Stimulated activated CD8-positive, alpha-beta memory T cell treated with anti-CD3 and anti-CD28 coated beads, Interleukin-4, amount 100 ng/mL, for 48 hours (primary cell): ENCODE results near the gene PTPRZ1.

Source experiments
- DNase-seq: peaks from one replicate; pipeline ENCODE4 v3.0.0-alpha.2; 2020

The PTPRZ1 gene

DNA sequence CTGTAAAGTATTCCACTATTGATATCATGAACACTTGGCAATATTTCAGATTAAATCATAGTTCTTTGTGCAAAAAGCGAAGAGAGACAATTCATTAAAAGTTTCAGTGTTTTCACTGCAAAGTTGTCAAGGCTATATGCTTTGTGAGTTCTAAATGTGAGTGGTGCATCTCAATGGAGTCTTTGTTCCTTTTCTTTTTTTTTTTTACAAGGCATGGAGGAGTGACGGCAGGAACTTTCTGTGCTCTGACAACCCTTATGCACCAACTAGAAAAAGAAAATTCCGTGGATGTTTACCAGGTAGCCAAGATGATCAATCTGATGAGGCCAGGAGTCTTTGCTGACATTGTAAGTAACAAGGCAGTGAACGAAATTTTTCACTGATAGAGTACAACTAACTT, 186.6 kb downstream of the PTPRZ1 start:
- no peak for DNase-seq

DNA sequence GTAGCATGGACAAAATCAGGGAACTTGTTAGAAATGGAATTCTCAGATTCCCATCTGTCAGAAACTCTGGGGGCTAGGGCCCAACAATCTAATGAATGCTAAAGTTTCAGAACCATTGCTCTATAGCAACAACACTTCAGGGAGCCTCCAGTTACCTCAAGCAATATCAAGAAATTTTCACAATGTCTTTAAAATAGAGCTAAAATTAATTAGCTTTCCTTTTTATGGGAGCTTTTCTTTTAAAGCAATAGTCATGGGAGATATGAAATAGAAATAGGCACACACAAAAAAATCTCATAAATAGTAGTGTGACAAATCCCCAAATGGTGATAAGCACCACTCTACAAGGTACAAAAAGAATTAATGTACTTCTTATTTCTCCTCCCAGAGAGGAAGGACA, 190.2 kb downstream of the PTPRZ1 start:
- DNase-seq, result no peak

DNA sequence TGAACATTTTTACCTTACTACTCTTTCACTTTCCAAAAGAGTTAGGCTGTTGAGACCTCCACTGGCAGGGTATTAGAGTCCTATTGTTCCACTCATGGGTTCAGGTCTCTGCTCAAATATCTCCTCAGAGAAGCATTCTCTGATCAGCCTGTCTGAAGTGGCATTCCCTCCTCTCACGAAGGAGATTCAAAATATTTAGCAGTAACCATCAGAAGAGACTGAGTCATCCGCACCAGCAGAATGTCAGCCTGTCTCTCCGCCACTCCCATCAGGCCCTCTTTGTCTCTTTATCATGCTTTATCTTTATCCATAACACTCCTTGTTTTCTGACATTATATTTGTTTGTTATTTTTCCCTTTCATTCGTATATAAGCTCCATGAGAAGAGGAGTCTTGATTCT, 192.0 kb downstream of the PTPRZ1 start:
- no peak for DNase-seq

DNA sequence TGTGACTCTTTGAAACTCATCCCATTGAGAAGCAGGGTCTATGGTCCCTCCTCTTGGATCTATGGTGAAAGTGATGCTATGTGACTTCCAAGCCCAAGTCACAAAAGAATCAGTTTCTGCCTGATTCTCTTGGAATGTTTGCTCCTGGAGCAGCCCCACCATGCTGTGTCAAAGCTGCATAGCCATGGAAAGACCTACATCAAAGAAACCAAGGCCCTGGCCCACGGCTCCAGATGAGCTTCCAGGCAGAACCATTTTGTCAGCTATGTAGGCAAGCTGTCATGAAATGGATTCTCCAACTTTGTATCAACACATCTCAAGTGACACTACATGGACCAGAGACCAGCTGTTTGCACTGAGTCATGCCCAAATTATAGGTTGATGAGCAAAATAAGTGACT, 194.1 kb downstream of the PTPRZ1 start:
- DNase-seq, result no peak

DNA sequence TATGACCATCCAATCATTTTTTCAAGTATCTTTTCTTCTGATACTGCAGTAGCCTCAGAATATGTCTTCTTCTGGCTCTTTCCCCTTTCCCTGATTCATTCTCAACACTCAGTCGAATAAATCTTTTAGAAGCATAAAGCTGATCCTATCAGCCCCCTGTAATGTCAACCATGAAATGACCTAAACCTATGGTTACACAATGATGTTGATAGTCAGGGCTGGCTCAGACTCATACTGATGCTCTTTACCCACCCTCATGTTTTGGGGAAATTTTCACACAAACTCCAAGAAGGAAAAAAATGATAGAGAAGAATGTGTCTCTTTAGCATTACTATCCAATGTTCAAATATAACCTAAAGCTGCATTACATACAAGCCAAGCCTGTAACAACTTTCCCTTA, 195.1 kb downstream of the PTPRZ1 start:
- DNase-seq, result no peak

DNA sequence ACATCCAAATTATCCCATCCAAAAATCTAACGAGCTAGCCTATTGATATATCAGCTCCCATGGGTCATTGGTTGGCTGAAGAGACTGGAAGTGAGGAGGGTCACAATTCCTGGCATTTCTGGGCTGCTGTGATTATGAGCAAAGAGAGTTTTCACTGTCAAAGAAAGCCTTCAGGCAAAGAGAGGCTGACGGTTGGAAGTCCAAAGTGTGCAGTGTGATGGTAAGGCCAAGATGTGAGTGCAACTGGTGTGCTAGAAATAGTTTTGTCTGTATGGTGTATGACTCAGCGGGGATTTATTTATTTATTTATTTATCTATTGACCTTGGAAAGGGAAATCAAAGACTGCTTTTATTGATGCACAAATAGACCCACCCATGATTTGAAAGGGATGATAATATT, 196.0 kb downstream of the PTPRZ1 start:
- DNase-seq, result no peak

GRCh38 chr7:122070062-122070461, 197.1 kb downstream of the PTPRZ1 start:
- no peak for DNase-seq

GRCh38 chr7:122070834-122071233, 197.9 kb downstream of the PTPRZ1 start:
- DNase-seq, result no peak

DNA sequence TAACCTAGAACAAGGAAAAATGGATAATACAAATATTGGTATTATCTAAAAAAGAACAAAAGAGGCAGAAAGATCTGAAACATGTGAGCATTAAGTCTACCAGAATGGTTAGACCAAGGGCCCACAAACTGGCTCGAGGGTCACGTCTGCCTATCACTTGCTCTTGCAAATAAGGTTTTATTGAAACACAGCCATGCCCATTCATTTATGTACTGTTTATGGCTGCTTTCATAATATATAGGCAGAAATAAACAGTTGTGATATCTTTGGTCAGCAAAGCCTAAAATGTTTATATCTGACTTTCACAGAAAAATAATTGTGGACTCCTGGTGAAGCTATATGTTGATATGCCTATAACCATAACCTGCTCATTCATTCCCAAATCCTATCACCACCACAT, 199.3 kb downstream of the PTPRZ1 start:
- no peak for DNase-seq

DNA sequence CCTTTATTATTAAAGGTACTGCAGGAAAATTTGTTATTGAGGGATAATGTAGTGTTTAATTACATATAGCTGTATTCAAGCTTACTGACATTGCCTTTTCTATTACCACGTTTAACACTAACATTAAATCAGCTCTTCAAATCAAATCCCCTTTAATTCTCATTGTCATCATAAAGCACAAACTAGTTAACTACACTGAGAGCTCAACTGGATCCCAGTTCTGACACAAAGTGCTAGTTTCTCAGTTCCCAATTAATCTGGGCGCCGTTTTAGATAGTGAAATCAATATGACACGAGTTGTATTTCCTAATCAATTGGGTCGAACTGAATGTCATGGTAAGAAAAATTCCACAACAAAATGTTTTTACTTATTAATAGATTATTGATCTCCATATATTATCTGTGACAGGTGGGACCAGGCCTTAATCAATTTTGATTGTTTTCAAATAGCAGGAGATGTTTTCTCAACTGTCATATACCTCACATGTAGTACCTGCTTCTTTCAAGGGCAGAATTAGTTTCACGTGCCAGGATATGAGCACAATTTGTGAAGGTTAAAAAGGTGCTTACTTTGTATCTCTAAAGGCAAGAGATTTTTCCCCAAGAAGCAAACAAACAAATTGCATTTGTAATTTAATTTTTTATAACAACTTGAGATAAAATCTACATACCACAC, 200.1 kb downstream of the PTPRZ1 start:
- no peak for DNase-seq

GRCh38 chr7:122073635-122074034, 200.7 kb downstream of the PTPRZ1 start:
- no peak for DNase-seq

- DNase-seq, result no peak
These were observed 209.2 kb downstream of the PTPRZ1 start for GRCh38 chr7:122082160-122082559.

DNA sequence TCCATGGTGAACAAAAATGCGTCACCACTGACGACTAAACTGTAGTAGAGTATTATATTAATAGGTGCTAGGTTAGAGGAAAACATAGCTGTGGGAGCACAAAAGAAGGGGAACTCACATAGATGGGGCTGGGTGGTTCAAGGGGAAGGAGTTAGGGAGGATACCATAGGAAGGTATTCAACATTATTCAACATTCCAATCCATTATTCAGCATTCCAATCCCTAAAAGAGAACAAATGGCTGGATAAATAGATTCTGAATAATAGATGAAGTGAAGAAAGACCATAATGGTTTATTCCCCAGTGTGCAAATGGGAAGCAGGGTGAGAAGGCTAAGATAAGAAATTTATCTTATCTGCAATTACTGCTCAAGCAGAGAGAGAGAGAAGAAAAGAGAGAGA, 209.7 kb downstream of the PTPRZ1 start:
- DNase-seq, result no peak

DNA sequence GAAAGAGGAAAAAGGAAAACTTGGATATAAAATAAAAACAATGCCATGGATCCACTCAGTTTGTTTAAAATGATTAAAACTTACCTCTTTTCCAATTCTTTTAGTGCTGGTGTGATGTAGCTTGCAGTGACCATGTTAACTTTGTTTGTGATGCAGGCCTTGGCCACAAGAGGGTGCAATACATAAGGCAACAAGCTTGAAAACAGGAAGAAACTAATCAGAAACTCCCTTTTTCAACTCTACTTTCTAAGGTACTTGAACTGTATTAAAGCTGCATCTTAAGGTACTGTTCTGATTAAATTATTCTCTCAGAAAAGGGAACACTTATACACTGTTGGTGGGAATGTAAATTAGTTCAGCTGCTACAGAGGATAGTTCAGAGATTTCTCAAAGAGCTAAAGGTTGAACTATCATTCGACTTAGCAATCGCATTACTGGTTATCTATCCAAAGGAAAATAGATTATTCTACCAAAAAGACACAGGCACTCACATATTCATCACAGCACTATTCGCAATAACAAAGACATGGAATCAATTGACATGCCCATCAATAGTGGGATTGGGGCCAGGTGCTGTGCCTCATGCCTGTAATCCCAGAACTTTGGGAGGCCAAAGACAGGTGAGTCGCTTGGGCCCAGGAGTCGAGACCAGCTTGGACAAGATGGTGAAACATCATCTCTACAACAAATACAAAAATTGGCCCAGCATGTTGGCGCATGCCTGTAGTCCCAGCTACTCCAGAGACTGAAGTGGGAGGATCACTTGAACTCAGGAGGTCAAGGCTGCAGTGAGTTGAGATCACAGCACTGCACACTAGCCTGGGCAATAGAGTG, 220.2 kb downstream of the PTPRZ1 start:
- DNase-seq, result peak; percentile 71

DNA sequence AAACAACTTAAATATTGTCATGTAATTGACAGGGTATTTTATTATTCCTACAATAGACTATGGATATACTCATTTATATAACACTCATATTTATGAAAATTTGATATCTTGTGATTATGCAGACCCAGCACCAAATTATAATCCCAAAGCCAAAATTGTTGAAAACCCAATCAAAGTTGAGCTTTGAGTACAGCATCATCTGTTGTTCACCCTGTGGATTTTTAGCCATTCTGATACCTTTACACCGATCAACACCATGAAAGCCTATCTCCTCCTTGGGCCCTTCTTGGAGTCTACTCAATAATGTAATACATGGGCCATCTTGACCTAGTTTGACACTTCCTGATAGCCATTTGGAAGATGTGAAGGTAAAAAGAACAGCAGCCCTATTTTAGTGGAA, 221.6 kb downstream of the PTPRZ1 start:
- no peak for DNase-seq

DNA sequence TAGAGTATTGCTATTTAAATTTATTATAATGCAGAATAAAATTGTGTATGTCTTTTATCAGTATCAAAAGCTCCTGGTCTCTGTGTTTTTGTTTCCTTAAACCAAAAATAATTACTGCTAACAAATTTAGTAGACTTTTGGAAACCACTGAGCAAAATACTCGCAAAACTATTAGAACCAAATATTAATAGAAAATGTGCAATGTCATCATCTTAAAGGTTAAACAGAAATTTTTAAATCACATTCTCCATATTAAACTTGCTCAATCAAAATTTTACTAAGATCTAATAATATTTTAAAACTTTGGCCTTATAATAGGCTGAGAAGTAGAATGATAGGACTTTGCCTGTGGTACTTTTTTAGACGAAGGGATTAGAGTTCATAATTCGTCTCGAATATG, 222.7 kb downstream of the PTPRZ1 start:
- no peak for DNase-seq

- DNase-seq, result no peak
These were observed 227.1 kb downstream of the PTPRZ1 start for GRCh38 chr7:122100021-122100420.

- no peak for DNase-seq
These were observed 230.1 kb downstream of the PTPRZ1 start for GRCh38 chr7:122103064-122103463.
